ENCODE data around the gene RTCA. TPM values are rescaled to one million over a fixed set of nuclear protein-coding genes. Genes with fewer than 3 reads are reported as not detected.
"Not testable (repeated sequence)": the region's sequence is repeated elsewhere in the genome, so short reads cannot be mapped to it uniquely, and the experiment has no call there.

Gene RTCA
- polyA plus RNA-seq, 1 donor from 2014 or later = 95.2 TPM

GRCh38 chr1:100335436-100335835 is 69.4 kb downstream of the RTCA start:
- Histone ChIP-seq H3K9me3 (ENCODE audit: low read length) (no peaks in the 10 kb centered on the region), H3K4me3 (ENCODE audit: low read length) (no peak overlapping the region), H3K9me2 (ENCODE audit: insufficient read depth, low read length) (no peaks in the 10 kb centered on the region), H3F3A (ENCODE audit: insufficient read depth, low read length, poor library complexity, severe bottlenecking) (no peaks in the 10 kb centered on the region), H4K20me1 (ENCODE audit: insufficient read depth) (no peaks in the 10 kb centered on the region), H2AFZ (ENCODE audit: low read depth, low read length) (no peak overlapping the region), H3K36me3 (ENCODE audit: insufficient read depth, low read length) (no peaks in the 10 kb centered on the region), H3K79me2 (replicated peaks; ENCODE audit: insufficient read depth, low read length) (no peaks in the 10 kb centered on the region), H3K4me2 (ENCODE audit: low read length) (no peak overlapping the region), H3K27ac (ENCODE audit: low read length) (no peak overlapping the region), H3K9ac (ENCODE audit: low read length) (no peak overlapping the region), H3K27me3 (ENCODE audit: insufficient read depth, low read depth, low read length) (no peaks in the 10 kb centered on the region)
- TF ChIP-seq SMC3 (conservative IDR thresholded peaks at IDR 0.05; ENCODE audit: poor library complexity) (no peak), EZH2 (IDR thresholded peaks at IDR 0.05; ENCODE audit: borderline replicate concordance, insufficient read depth, low read length, poor library complexity, severe bottlenecking) (no peak), MXI1 (conservative IDR thresholded peaks at IDR 0.05; ENCODE audit: poor library complexity, severe bottlenecking) (no peak), RAD21 (conservative IDR thresholded peaks at IDR 0.05) (no peak), CTCF (IDR thresholded peaks at IDR 0.05; ENCODE audit: poor library complexity, severe bottlenecking) (no peak), TAF1 (IDR thresholded peaks at IDR 0.05; ENCODE audit: low read depth) (no peak), EP300 (conservative IDR thresholded peaks at IDR 0.05; ENCODE audit: poor library complexity, severe bottlenecking) (no peak), REST (IDR thresholded peaks at IDR 0.05; ENCODE audit: borderline replicate concordance) (no peak), POLR2AphosphoS5 (IDR thresholded peaks at IDR 0.05) (no peak)

- H3K36me3 ChIP-seq (ENCODE audit: insufficient read depth, low read length); H3K27me3 ChIP-seq (ENCODE audit: insufficient read depth, low read depth, low read length); H3K9ac ChIP-seq (ENCODE audit: low read length); H3K4me2 ChIP-seq (ENCODE audit: low read length); H3K9me2 ChIP-seq (ENCODE audit: insufficient read depth, low read length); H4K20me1 ChIP-seq (ENCODE audit: insufficient read depth); H3F3A ChIP-seq (ENCODE audit: insufficient read depth, low read length, poor library complexity, severe bottlenecking); H3K79me2 ChIP-seq (replicated peaks; ENCODE audit: insufficient read depth, low read length); H2AFZ ChIP-seq (ENCODE audit: low read depth, low read length); H3K27ac ChIP-seq (ENCODE audit: low read length); H3K4me3 ChIP-seq (ENCODE audit: low read length); H3K9me3 ChIP-seq (ENCODE audit: low read length): not testable (repeated sequence)
Observed at GRCh38 chr1:100337878-100338277, 71.9 kb downstream of the RTCA start.

- H3K4me2 ChIP-seq (ENCODE audit: low read length); H4K20me1 ChIP-seq (ENCODE audit: insufficient read depth); H3K27ac ChIP-seq (ENCODE audit: low read length); H3K36me3 ChIP-seq (ENCODE audit: insufficient read depth, low read length); H3K9ac ChIP-seq (ENCODE audit: low read length); H3K9me3 ChIP-seq (ENCODE audit: low read length); H3K79me2 ChIP-seq (replicated peaks; ENCODE audit: insufficient read depth, low read length); H3K4me3 ChIP-seq (ENCODE audit: low read length); H3K9me2 ChIP-seq (ENCODE audit: insufficient read depth, low read length); H3K27me3 ChIP-seq (ENCODE audit: insufficient read depth, low read depth, low read length); H3F3A ChIP-seq (ENCODE audit: insufficient read depth, low read length, poor library complexity, severe bottlenecking); H2AFZ ChIP-seq (ENCODE audit: low read depth, low read length): not testable (repeated sequence)
Observed at GRCh38 chr1:100339735-100340134, 73.7 kb downstream of the RTCA start.

Measured in neural cell (in vitro differentiated cells).